Activated T-cell treated with anti-CD3 and anti-CD28 coated beads, Interleukin-2, amount 50 U/mL, for 72 hours (primary cell): ENCODE results near the gene MMP15. TPM values are rescaled to one million over a fixed set of nuclear protein-coding genes. Genes with fewer than 3 reads are reported as not detected.

Experiments
- ATAC-seq, 2 donors: fragments of 150-1000 bp; cut with Tn5 transposase; replicated peaks in 1 of 2; 2 replicates each; pipeline ENCODE4 v1.10.0; 2021; ENCODE audit warnings: moderate library complexity in 2 of 2, mild to moderate bottlenecking in 1 of 2
- DNase-seq, 2 donors: peaks; one replicate each; pipeline ENCODE4 v3.0.0; 2021 to 2022; ENCODE audit warnings: mixed read lengths in 1 of 2
- H3K27ac Mint-ChIP-seq: one replicate; pipeline ENCODE4 v1.8.0; 2022; ENCODE audit warnings: mild to moderate bottlenecking, moderate library complexity, mixed read lengths
- H3K27me3 Mint-ChIP-seq: one replicate; pipeline ENCODE4 v1.8.0; 2022; ENCODE audit warnings: low read depth, mixed read lengths
- H3K36me3 Mint-ChIP-seq, 2 donors: one replicate each; pipeline ENCODE4 v1.8.0; 2022; ENCODE audit warnings: mixed read lengths in 2 of 2, mild to moderate bottlenecking in 1 of 2; ENCODE audit not compliant: insufficient read depth in 2 of 2
- H3K4me1 Mint-ChIP-seq: one replicate; pipeline ENCODE4 v1.8.0; 2022; ENCODE audit warnings: low read depth, mixed read lengths
- H3K4me3 Mint-ChIP-seq, 2 donors: one replicate each; pipeline ENCODE4 v1.8.0; 2022; ENCODE audit warnings: mild to moderate bottlenecking in 2 of 2, mixed read lengths in 2 of 2, moderate library complexity in 2 of 2
- H3K9me3 Mint-ChIP-seq, 2 donors: one replicate each; pipeline ENCODE4 v1.8.0; 2022; ENCODE audit warnings: mixed read lengths in 2 of 2
- total RNA-seq, 2 donors: library from RNA; stranded (reverse); gene quantifications; one replicate each; pipeline ENCODE4 v1.2.3, GENCODE V29; 2022

Gene MMP15
- total RNA-seq, 2 donors from 2014 or later, result 0.76 to 0.84 TPM

DNA sequence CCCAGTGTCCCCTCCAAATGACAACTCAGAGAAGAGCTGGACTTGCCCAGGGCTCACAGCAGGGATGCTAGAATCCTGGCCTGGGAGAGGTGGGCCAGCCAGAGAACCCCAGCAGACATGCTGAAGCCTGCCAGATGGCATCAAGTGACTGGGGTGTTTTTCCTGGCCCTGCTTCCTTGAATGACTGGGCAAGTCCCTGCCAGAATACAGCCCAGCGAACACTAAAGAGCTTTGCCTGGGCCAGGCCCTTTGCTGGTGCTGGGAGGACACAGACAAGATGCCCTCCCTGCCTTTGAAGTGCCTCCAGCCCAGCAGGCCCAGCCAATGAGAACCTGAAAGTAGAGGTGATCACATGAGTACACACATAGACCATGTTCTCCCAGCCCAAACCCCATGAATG is 36.6 kb upstream of the MMP15 start:
- Mint-ChIP-seq H3K4me1 (peaks cover 23% of the 10 kb centered on the region), H3K36me3 (peaks cover 0 to 1% of the 10 kb centered on the region in 2 donors), H3K27ac (no peak overlapping the region), H3K27me3 (no peaks in the 10 kb centered on the region), H3K4me3 (no peak overlapping the region), H3K9me3 (no peaks in the 10 kb centered on the region)
- DNase-seq, result no peak
- no peak for ATAC-seq

DNA sequence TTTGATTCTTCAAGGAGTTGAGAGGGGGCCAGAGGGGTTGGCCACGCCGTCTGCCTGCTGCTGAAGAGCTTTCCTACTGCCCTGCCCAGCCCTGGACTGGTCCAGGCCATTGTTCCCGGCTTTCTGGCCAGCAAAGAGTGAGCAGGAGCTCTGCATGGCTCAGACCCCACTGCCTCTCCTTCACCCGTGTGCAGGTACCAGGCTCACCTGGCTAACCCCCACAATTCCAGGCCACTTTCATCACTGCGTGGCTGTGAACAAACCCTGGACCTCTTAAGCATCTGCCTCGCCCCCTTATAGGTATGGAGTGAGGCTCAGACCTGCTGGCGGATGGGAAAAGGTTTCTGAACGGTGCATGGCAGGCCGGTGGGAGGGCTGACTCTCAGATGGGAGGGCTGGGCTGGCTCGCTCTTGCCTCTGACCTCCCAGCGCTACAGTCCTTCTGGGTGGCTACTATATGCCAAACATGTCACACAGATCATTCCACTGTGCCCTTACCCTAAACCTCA is 33.9 kb upstream of the MMP15 start:
- no peak for ATAC-seq
- Mint-ChIP-seq H3K27me3 (no peaks in the 10 kb centered on the region), H3K4me3 (no peak overlapping the region), H3K4me1 (peaks cover 8% of the 10 kb centered on the region), H3K36me3 (no peaks in the 10 kb centered on the region), H3K27ac (no peak overlapping the region), H3K9me3 (no peaks in the 10 kb centered on the region)
- DNase-seq, result no peak

DNA sequence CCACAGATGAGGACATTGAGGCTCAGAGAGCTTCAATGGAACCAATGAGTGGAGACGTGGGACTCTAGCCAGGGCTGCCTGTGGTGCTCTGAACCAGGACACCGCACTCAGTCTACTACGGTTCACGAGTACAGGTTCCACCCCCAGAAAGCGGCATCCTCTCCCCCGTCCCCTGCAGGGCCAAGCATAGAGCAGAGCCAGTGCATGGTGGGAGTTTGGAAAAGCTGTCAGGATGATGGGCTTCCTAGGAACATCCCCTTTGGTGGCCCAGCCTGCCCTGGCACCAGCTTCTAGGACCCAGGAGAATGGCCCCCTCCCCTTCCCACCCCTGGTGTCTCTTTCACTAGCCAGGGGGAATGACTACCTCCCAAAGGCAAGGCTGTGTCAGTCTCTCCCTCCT is 33.5 kb upstream of the MMP15 start:
- no peak overlapping the region for H3K27ac Mint-ChIP-seq

DNA sequence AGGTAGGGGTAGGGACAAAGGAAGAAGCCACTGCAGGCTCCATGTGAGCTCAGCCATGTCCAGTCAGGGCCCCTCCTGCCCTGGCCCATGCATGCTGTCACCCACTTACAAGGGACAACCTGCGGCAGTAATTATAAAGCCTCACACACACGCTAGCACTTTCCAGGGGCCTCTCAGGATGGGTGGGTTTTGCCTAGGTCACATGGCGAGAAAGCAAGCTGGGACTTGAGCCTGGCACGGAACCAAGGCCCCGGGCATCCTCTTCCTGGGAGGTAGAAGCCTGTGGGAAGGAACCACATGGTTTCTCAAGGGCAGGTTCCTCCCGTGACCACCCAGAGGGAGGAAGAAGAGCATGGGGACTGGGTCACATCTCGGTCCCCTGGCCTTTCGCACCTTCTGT is 32.1 kb upstream of the MMP15 start:
- H3K27me3 Mint-ChIP-seq, result no peaks in the 10 kb centered on the region
- H3K27ac Mint-ChIP-seq, result no peak overlapping the region
- no peak for DNase-seq

More for the DNA sequence above, 33.5 kb upstream of the MMP15 start:
- ATAC-seq (no peak), DNase-seq (no peak)
- no peaks in the 10 kb centered on the region for H3K9me3 Mint-ChIP-seq
- H3K4me1 Mint-ChIP-seq, result peaks cover 8% of the 10 kb centered on the region
- no peaks in the 10 kb centered on the region for H3K36me3 Mint-ChIP-seq
- H3K27me3 Mint-ChIP-seq, result no peaks in the 10 kb centered on the region
- no peak overlapping the region for H3K4me3 Mint-ChIP-seq

DNA sequence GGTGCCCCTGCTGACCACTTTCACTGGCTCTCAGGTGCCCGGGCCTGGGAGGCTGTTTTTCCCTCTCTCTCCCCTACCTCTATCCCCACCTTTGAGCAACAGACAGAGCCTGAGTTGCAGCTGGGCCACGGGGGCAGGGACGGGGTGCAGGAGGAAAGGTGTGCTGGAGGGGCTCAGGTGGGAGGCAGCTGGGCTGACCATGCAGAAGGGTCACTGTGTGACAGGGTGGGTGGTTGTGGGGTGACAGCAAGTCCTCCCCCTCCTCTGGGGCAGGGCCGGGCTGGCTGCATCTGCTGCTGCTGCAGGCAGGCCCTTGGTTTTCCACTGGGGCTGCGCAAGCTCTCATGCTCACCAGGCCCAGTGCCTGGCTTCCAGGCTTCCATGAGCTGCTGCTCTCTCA is 31.7 kb upstream of the MMP15 start:
- DNase-seq (no peak), ATAC-seq (no peak)
- H3K27ac Mint-ChIP-seq, result no peak overlapping the region
- H3K4me3 Mint-ChIP-seq, result no peak overlapping the region
- H3K4me1 Mint-ChIP-seq, result peaks cover 25% of the 10 kb centered on the region
- no peaks in the 10 kb centered on the region for H3K9me3 Mint-ChIP-seq
- no peaks in the 10 kb centered on the region for H3K27me3 Mint-ChIP-seq
- H3K36me3 Mint-ChIP-seq, result peaks cover 0 to 1% of the 10 kb centered on the region in 2 donors

More for the DNA sequence above, 32.1 kb upstream of the MMP15 start:
- Mint-ChIP-seq H3K36me3 (peaks cover 0 to 1% of the 10 kb centered on the region in 2 donors), H3K4me1 (peaks cover 21% of the 10 kb centered on the region), H3K4me3 (no peak overlapping the region), H3K9me3 (no peaks in the 10 kb centered on the region)
- ATAC-seq, result no peak

DNA sequence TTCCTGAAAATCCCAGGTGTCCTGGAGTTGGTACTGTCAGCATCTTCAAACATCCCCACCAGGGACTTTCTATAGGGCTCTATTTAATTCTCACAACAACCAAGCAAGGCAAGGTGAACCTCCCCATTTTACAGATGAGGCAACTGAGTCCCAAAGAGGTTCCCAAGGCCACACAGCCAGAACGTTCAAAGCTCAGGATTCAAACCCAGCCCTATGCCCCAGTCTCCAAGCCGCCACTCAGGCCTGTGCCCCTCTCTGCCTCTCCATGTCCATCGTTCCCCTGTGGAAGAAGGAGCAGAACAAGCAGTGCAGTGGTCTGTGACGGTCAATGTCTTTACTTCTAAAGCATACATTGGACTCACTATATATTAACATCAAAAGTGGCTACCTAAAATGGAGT is 31.2 kb upstream of the MMP15 start:
- peaks cover 30% of the 10 kb centered on the region for H3K4me1 Mint-ChIP-seq
- H3K27me3 Mint-ChIP-seq, result no peaks in the 10 kb centered on the region
- H3K27ac Mint-ChIP-seq, result peak overlapping the region; percentile 86
- H3K36me3 Mint-ChIP-seq, result peaks cover 0 to 1% of the 10 kb centered on the region in 2 donors
- ATAC-seq, result no peak
- H3K9me3 Mint-ChIP-seq, result no peaks in the 10 kb centered on the region
- no peak for DNase-seq
- H3K4me3 Mint-ChIP-seq, result peak overlapping the region in 1 of 2 donors; percentile 19

DNA sequence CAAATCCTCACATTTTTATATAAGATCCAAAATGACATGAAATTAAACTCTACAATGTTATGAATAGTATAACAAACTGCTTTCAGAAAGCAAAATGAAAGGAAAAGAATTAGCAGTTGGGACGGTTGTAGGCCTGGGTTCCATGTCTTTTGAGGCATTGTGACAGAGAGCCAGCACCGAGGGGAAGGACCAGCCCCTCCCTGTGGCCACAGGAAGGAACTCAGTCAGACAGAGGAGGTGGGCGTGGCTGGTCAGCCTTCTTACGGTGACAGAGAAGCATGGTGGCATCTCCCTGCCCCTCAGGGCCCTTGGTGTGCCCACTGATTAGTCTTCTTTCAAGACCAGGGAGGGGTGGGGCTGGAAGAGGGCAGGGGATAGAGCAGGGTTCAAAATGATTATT is 30.8 kb upstream of the MMP15 start:
- DNase-seq (peak; percentile 52 to 55), ATAC-seq (peak; percentile 32 to 41)
- Mint-ChIP-seq H3K36me3 (peaks cover 0 to 1% of the 10 kb centered on the region in 2 donors), H3K9me3 (no peaks in the 10 kb centered on the region), H3K4me3 (peak overlapping the region in 1 of 2 donors; percentile 19), H3K27ac (peak overlapping the region; percentile 86), H3K27me3 (no peaks in the 10 kb centered on the region), H3K4me1 (peaks cover 32% of the 10 kb centered on the region)

DNA sequence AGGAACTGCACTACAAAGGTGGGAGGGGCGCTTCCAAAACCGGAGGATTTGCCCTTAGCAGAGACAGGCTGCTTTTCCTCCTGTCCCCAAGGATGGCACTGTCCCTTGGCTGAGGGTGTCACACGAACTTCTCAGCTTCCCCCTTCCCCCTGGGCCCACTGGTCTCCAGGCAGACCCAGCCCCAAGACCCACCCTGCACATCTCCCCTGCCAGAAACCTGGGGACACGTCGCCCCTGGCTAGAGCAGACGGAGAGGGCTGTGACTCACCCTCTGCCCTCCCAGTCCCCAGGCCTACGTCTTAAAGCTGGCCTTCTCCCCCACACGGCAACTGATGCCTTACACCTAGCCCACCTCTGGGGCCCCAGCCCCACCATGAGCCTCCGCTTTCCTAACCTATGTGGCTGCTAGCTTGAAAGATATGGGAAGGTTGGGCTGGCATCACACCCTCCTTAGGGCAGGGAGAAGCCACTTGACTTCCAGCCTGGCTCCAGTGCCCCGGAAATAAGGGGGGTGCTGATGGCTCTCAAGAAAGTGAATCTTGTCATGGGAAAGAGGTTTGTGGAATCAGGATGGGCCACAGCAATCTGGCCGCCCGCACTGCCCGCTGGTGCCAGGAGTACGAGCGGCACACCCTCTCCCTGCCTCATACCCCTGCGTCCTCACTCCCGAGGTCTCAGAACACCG is 29.7 kb upstream of the MMP15 start:
- ATAC-seq, result no peak
- no peaks in the 10 kb centered on the region for H3K9me3 Mint-ChIP-seq
- H3K4me1 Mint-ChIP-seq, result peaks cover 32% of the 10 kb centered on the region
- DNase-seq, result no peak
- peaks cover 0 to 1% of the 10 kb centered on the region in 2 donors for H3K36me3 Mint-ChIP-seq
- H3K4me3 Mint-ChIP-seq, result no peak overlapping the region
- H3K27me3 Mint-ChIP-seq, result no peaks in the 10 kb centered on the region
- no peak overlapping the region for H3K27ac Mint-ChIP-seq

DNA sequence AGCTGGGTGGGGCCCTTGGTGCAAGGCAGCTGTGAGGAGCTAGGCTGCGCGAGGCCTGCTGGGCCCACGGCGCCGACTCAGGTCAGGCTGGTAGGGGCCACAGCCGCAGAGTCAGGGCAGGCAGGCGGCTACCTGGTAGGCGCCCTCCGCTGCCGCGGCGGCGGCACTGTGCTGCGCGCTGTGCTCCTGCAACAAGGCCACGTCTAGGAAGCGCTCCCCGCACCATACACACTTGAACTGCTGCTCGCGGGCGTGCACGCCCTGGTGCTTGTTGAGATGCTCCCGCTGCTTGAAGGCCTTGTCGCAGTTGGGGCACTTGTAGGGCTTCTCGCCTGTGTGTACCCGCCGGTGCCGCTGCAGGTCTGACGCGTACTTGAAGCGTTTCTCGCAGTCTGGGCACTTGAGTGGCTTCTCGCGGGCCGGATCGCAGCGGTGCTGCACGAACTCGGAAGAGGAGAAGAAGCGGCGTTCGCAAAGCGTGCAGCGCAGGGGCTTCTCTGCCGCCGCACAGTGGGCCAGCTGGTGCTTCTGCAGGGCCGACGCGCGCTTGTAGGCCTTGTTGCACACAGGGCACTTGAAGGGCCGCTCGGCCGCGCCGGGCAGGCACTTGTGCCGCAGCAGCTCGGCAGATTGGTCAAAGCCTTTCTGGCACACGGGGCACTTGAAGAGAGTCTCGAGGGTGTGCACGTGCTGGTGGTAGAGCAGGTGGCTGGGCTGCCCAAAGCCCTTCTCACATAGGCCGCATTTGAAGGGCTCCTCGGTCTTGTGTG is 29.0 kb upstream of the MMP15 start:
- no peaks in the 10 kb centered on the region for H3K9me3 Mint-ChIP-seq
- H3K36me3 Mint-ChIP-seq, result peaks cover 0 to 1% of the 10 kb centered on the region in 2 donors
- ATAC-seq (no peak), DNase-seq (no peak)
- no peak overlapping the region for H3K4me3 Mint-ChIP-seq
- no peaks in the 10 kb centered on the region for H3K27me3 Mint-ChIP-seq
- peaks cover 36% of the 10 kb centered on the region for H3K4me1 Mint-ChIP-seq
- no peak overlapping the region for H3K27ac Mint-ChIP-seq

DNA sequence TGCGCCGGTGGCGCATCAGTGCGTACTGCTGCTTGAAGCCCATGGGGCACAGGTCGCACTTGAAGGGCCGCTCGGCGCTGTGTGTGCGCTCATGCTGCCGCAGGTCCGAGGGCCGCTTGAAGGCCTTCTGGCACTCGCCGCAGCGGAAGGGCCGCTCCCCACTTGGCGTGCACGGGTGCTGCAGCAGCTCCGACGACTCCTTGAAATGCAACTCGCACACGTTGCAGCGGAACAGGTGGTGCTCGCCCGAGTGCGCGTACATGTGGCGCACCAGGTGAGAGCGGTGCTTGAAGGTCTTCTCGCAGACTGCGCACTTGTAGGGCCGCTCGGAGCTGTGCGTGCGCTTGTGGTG is 28.4 kb upstream of the MMP15 start:
- H3K27ac Mint-ChIP-seq, result no peak overlapping the region
- H3K36me3 Mint-ChIP-seq, result peaks cover 0 to 1% of the 10 kb centered on the region in 2 donors
- ATAC-seq (no peak), DNase-seq (no peak)
- no peak overlapping the region for H3K4me3 Mint-ChIP-seq
- no peaks in the 10 kb centered on the region for H3K9me3 Mint-ChIP-seq
- peaks cover 41% of the 10 kb centered on the region for H3K4me1 Mint-ChIP-seq
- H3K27me3 Mint-ChIP-seq, result no peaks in the 10 kb centered on the region

DNA sequence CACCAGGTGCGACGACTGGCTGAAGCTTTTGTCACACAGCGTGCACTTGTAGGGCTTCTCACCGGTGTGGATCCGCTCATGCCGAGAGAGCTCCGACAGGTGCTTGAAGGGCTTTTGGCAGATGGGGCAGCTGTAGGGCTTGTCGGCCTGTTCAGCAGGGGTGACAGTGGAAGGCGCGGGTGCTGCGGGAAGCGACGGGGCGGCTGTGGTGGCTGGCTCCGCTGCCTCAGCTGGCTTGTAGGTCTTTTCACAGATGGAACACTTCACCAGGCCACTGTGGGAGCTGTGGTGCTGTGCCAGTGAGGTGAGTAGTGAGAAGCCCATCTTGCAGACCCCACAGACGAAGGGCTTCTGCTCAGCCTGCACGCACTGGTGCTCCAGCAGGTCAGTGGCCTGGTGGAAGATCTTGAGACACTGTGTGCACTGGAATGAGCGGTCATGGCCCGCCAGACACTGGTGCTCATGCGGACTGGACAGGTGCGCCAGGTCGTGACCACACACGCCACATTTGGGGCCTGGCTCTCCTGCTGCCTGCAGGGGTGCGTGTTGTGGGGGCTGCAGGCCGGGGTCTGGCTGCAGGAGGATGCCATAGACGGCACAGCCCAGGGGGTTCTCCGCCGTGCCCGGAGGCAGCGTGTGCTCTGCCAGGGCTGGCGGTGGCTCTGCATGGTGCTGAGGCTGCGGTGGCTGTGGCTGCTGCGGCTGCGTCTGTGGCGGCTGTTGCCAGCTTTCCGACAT is 27.9 kb upstream of the MMP15 start:
- Mint-ChIP-seq H3K9me3 (no peaks in the 10 kb centered on the region), H3K27ac (peak overlapping the region; percentile 26), H3K4me3 (peak overlapping the region; percentile 80 to 87), H3K27me3 (no peaks in the 10 kb centered on the region), H3K36me3 (peaks cover 0 to 1% of the 10 kb centered on the region in 2 donors), H3K4me1 (peaks cover 43% of the 10 kb centered on the region)
- DNase-seq (no peak), ATAC-seq (no peak)

DNA sequence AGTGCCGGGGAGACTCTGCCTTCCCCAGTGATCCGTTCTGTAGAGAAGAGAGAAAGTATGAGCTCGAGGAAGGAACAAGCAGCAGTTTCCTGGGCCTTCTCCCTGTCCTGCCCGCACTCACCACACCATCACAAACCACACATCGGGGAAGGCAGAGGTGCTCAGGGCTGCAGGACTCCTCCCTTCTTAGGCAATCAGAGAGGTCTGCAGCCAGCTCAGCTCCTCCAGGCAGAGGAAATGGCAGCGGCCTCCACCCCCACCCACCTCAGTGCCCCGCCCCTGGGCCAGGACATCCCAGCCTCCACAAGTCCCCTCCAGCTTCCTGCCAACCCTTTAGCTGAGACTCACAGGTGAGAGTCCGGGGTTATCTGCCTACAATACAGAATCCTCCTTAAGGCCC is 27.1 kb upstream of the MMP15 start:
- peak in 1 of 2 donors; percentile 27 for ATAC-seq
- peaks cover 43% of the 10 kb centered on the region for H3K4me1 Mint-ChIP-seq

DNA sequence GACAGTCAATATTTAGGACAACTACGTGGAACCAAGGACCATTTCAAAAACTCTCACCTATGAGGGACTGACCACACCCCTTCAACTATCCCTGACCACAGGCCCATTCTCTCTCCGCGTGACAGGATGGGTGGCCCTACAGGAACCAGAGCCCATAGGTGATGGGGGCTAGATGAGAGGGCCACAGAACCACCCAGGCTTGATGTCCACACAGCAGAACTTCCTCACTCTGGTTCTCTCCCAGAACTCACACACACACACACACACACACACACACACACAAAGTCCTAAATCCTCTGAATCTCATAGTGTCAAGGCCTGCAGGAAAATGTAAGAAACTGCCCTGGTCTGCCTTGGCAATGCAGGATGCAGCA is 26.6 kb upstream of the MMP15 start:
- H3K27me3 Mint-ChIP-seq, result no peaks in the 10 kb centered on the region
- ATAC-seq, result no peak
- H3K4me3 Mint-ChIP-seq, result peak overlapping the region; percentile 80 to 87
- peak overlapping the region; percentile 62 for H3K27ac Mint-ChIP-seq
- no peaks in the 10 kb centered on the region for H3K9me3 Mint-ChIP-seq
- H3K4me1 Mint-ChIP-seq, result peaks cover 46% of the 10 kb centered on the region
- no peak for DNase-seq
- peaks cover 1 to 2% of the 10 kb centered on the region in 2 donors for H3K36me3 Mint-ChIP-seq

More for the DNA sequence above, 27.1 kb upstream of the MMP15 start:
- Mint-ChIP-seq H3K27me3 (no peaks in the 10 kb centered on the region), H3K27ac (no peak overlapping the region), H3K9me3 (no peaks in the 10 kb centered on the region), H3K4me3 (peak overlapping the region; percentile 80 to 87), H3K36me3 (peaks cover 0 to 1% of the 10 kb centered on the region in 2 donors)
- peak; percentile 47 to 57 for DNase-seq
